A549 (cell line): ENCODE results near the gene RNF40. TPM values are rescaled to one million over a fixed set of nuclear protein-coding genes. Genes with fewer than 3 reads are reported as not detected.
"Not testable (repeated sequence)": the region's sequence is repeated elsewhere in the genome, so short reads cannot be mapped to it uniquely, and the experiment has no call there.

Experiments
- ATAC-seq, 2 experiments: fragments of 200-7000 bp in 1 of 2; fragments of >200 bp in 1 of 2; cut with Nextera tagmentation in 1 of 2; cut with Tn5 transposase in 1 of 2; 3 replicates each; pipeline versions ENCODE4 v1.8.0 to v1.9.1; 2018 to 2020; ENCODE audit warnings: mild to moderate bottlenecking in 1 of 2, moderate library complexity in 1 of 2
- CTCF ChIA-PET: fragments of 300-600 bp; sonication (Branson Sonifier 250); formaldehyde crosslinking; extraction: SDS; loops from one replicate; lab custom pipeline; 2021; ENCODE audit warnings: antibody characterized with exemption, inconsistent platforms; lab: Yijun Ruan, JAX
- POLR2A ChIA-PET: fragments of 350-600 bp; formaldehyde crosslinking; extraction: SDS; loops from one replicate; lab custom pipeline; 2021; ENCODE audit warnings: antibody characterized with exemption, inconsistent platforms; lab: Yijun Ruan, JAX
- DNase-seq, 2 experiments: peaks; one replicate each; pipeline versions ENCODE4 v3.0.0 to v3.0.0-alpha.2; 2011 to 2016; ENCODE audit warnings: low read depth in 1 of 2, low spot score in 1 of 2
- FAIRE-seq: peaks from 2 replicates; lab custom pipeline; 2011; peaks lifted over from hg19 to GRCh38; lab: Jason Lieb, UNC
- H3K27ac ChIP-seq, 2 experiments: fragments of >200 bp; sonication (Bioruptor Twin); formaldehyde crosslinking; 3 replicates each; pipeline ENCODE4 v1.5.1; 2016 to 2017
- H3K4me1 ChIP-seq: fragments of >200 bp; sonication (Bioruptor Twin); formaldehyde crosslinking; 3 replicates; pipeline ENCODE4 v1.6.1; 2016
- H3K4me2 ChIP-seq: fragments of >200 bp; sonication (Bioruptor Twin); formaldehyde crosslinking; 3 replicates; pipeline ENCODE4 v1.6.1; 2016
- H3K4me3 ChIP-seq: fragments of >200 bp; sonication (Bioruptor Twin); formaldehyde crosslinking; 3 replicates; pipeline ENCODE4 v1.5.1; 2016
- H3K9me3 ChIP-seq: fragments of >200 bp; sonication (Bioruptor Twin); formaldehyde crosslinking; 3 replicates; pipeline ENCODE4 v1.6.1; 2016
- CBX2 ChIP-seq: fragments of 200-600 bp; sonication (generic); IDR thresholded peaks from 2 replicates; pipeline ENCODE4 v1.6.1; 2016; ENCODE audit warnings: low read depth, mild to moderate bottlenecking, borderline replicate concordance
- CBX8 ChIP-seq: fragments of 200-600 bp; sonication (generic); IDR thresholded peaks from 2 replicates; pipeline ENCODE4 v1.6.1; 2016
- CHD4 ChIP-seq: fragments of 200-600 bp; sonication (generic); IDR thresholded peaks from 2 replicates; pipeline ENCODE4 v1.6.1; 2016; ENCODE audit warnings: antibody characterized with exemption, mild to moderate bottlenecking, borderline replicate concordance
- EHF ChIP-seq: fragments of 250-450 bp; sonication (Bioruptor Pico); IDR thresholded peaks from 2 replicates; pipeline ENCODE4 v1.5.0; 2020; ENCODE audit warnings: mild to moderate bottlenecking
- EHMT2 ChIP-seq: fragments of 200-600 bp; sonication (generic); IDR thresholded peaks from 2 replicates; pipeline ENCODE4 v1.6.1; 2016; ENCODE audit warnings: antibody characterized with exemption, low read depth, mild to moderate bottlenecking, moderate library complexity
- ELK1 ChIP-seq: fragments of 150-350 bp; IDR thresholded peaks from 2 replicates; pipeline ENCODE4 v1.6.1; 2014; ENCODE audit warnings: low read depth, mild to moderate bottlenecking, low read length
- EP300 ChIP-seq, 2 experiments: fragments of >200 bp; sonication (Bioruptor Twin); formaldehyde crosslinking; IDR thresholded peaks; 2 replicates in 1 of 2; 3 replicates in 1 of 2; pipeline ENCODE4 v1.6.1; 2016 to 2017
- HDAC2 ChIP-seq: fragments of 200-600 bp; sonication (generic); IDR thresholded peaks from 2 replicates; pipeline ENCODE4 v1.6.1; 2016
- HOXA7 ChIP-seq: fragments of 250-450 bp; sonication (Bioruptor Pico); IDR thresholded peaks from 2 replicates; pipeline ENCODE4 v1.5.0; 2020; ENCODE audit warnings: mild to moderate bottlenecking, moderate library complexity
- HOXB5 ChIP-seq: fragments of 250-450 bp; sonication (Bioruptor Pico); IDR thresholded peaks from 2 replicates; pipeline ENCODE4 v1.5.0; 2020; ENCODE audit warnings: mild to moderate bottlenecking, moderate library complexity
- NPAS2 ChIP-seq: fragments of 250-450 bp; sonication (Bioruptor Pico); IDR thresholded peaks from 2 replicates; pipeline ENCODE4 v1.8.0; 2022; ENCODE audit warnings: mild to moderate bottlenecking, moderate library complexity, borderline replicate concordance
- RARB ChIP-seq: fragments of 250-450 bp; sonication (Bioruptor Pico); IDR thresholded peaks from 2 replicates; pipeline ENCODE4 v1.8.0; 2021; ENCODE audit warnings: mild to moderate bottlenecking, moderate library complexity
- RFX5 ChIP-seq: fragments of 450-650 bp; IDR thresholded peaks from 2 replicates; pipeline ENCODE4 v1.7.1; 2014; ENCODE audit warnings: antibody characterized with exemption, mild to moderate bottlenecking, moderate library complexity
- RNF2 ChIP-seq: fragments of 200-600 bp; sonication (generic); IDR thresholded peaks from 2 replicates; pipeline ENCODE4 v1.6.1; 2016; ENCODE audit warnings: low read depth, mild to moderate bottlenecking, antibody characterized with exemption, moderate library complexity, borderline replicate concordance
- TP53 ChIP-seq: fragments of 250-450 bp; sonication (Bioruptor Pico); IDR thresholded peaks from 2 replicates; pipeline ENCODE4 v1.5.0; 2021; ENCODE audit warnings: mild to moderate bottlenecking, moderate library complexity
- ZSCAN20 ChIP-seq: fragments of 250-450 bp; sonication (Bioruptor Pico); IDR thresholded peaks from 2 replicates; pipeline ENCODE4 v1.8.0; 2022; ENCODE audit warnings: mild to moderate bottlenecking, moderate library complexity
- WGBS: methylation state at CpG from one replicate; pipeline ENCODE4 v1.1.6; 2017; ENCODE audit errors: missing lambda C conversion rate; 5-methylcytosine and 5-hydroxymethylcytosine counted together
- polyA plus RNA-seq, 4 experiments: library from polyadenylated mRNA; depleted of rRNA in 3 of 4; stranded (reverse); fragments of >200 nt; fragmentation: RNase III in 1 of 4; extraction: RNeasy Plus Mini Kit Qiagen cat#74134 plus additional on column Dnase treatment in 1 of 4; gene quantifications; 2 replicates in 3 of 4; 3 replicates in 1 of 4; pipeline ENCODE4 v1.2.3, GENCODE V29; 2011 to 2017
- TF ChIP-seq, protein P1 (sequence below): IDR thresholded peaks from 2 replicates; pipeline ENCODE4 v1.6.1; 2012
- TF ChIP-seq, protein P2 (sequence below): fragments of 450-650 bp; IDR thresholded peaks from 2 replicates; pipeline ENCODE4 v1.6.1; 2014; ENCODE audit warnings: antibody characterized with exemption
- TF ChIP-seq, protein P3 (sequence below): fragments of 200-600 bp; sonication (generic); IDR thresholded peaks from 2 replicates; pipeline ENCODE4 v1.6.1; 2016; ENCODE audit warnings: antibody characterized with exemption, mild to moderate bottlenecking, moderate library complexity

RNF40 gene
- polyA plus RNA-seq, 2 of the 4 experiments (the other 2 are of a cell fraction): 66.1 to 69.9 TPM

GRCh38 chr16:30808146-30808545 is 46.0 kb downstream of the RNF40 start:
- no peak overlapping the region for H3K4me2 ChIP-seq
- no peak for ATAC-seq
- TF ChIP-seq EHF (CRISPR knock-in tag) (no peak), CBX8 (no peak)
- TF ChIP-seq, protein P1, sequence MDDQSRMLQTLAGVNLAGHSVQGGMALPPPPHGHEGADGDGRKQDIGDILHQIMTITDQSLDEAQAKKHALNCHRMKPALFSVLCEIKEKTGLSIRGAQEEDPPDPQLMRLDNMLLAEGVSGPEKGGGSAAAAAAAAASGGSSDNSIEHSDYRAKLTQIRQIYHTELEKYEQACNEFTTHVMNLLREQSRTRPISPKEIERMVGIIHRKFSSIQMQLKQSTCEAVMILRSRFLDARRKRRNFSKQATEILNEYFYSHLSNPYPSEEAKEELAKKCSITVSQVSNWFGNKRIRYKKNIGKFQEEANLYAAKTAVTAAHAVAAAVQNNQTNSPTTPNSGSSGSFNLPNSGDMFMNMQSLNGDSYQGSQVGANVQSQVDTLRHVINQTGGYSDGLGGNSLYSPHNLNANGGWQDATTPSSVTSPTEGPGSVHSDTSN: no peak
- ChIA-PET CTCF (interaction anchor here (0.6 to 1.7 kb wide), 5 partner anchors 11 to 129 kb away, joined by 3 to 4 read pairs (median 4); no protein-coding TSS in a partner anchor), POLR2A (no interaction called here)
- FAIRE-seq: no peak
- peaks cover 8% of the 10 kb centered on the region; the same call in 1 of the 3 replicates for H3K4me1 ChIP-seq
- whole genome bisulfite sequencing: 94% methylated on average over 5 of the region's 5 CpGs
- no peak overlapping the region for H3K27ac ChIP-seq
- no peak overlapping the region for H3K4me3 ChIP-seq
- no peak for DNase-seq
- no peaks in the 10 kb centered on the region for H3K9me3 ChIP-seq

GRCh38 chr16:30808890-30809426 is 46.8 kb downstream of the RNF40 start:
- FAIRE-seq, H3K27ac ChIP-seq, ATAC-seq, H3K4me2 ChIP-seq, DNase-seq, H3K4me3 ChIP-seq, POLR2A ChIA-PET, H3K9me3 ChIP-seq: not testable (repeated sequence)
- peaks cover 15% of the 10 kb centered on the region for H3K4me1 ChIP-seq
- CTCF ChIA-PET: interaction anchor here (1.1 to 1.7 kb wide), 3 partner anchors 12 to 63 kb away, joined by 3 to 4 read pairs (median 4); no protein-coding TSS in a partner anchor
- 62% methylated on average over 5 of the region's 5 CpGs for WGBS

- H3K9me3 ChIP-seq, ATAC-seq, DNase-seq, H3K4me3 ChIP-seq, POLR2A ChIA-PET, FAIRE-seq, H3K4me2 ChIP-seq, H3K27ac ChIP-seq: not testable (repeated sequence)
- H3K4me1 ChIP-seq: peaks cover 16% of the 10 kb centered on the region
- CTCF ChIA-PET: interaction anchor here (0.6 to 1.7 kb wide), 2 partner anchors 35 to 45 kb away, joined by 4 read pairs; no protein-coding TSS in a partner anchor
- WGBS: 68% methylated on average over 5 of the region's 5 CpGs
These were observed 47.6 kb downstream of the RNF40 start for GRCh38 chr16:30809675-30810074.

GRCh38 chr16:30813821-30814189 is 51.7 kb downstream of the RNF40 start:
- ATAC-seq (no peak; a peak in 1 of 6 replicates), DNase-seq (no peak), FAIRE-seq (no peak)
- H3K4me1 ChIP-seq: peaks cover 7% of the 10 kb centered on the region
- peak overlapping the region; percentile 94 for H3K4me2 ChIP-seq
- POLR2A ChIA-PET: interaction anchor here (1.0 to 2.1 kb wide), 6 partner anchors 8 to 66 kb away, joined by 3 to 34 read pairs (median 6); no protein-coding TSS in a partner anchor
- H3K4me3 ChIP-seq: peak overlapping the region; percentile 52
- 81% methylated on average over 3 of the region's 3 CpGs for whole genome bisulfite sequencing
- H3K9me3 ChIP-seq: no peaks in the 10 kb centered on the region
- peak overlapping the region; percentile 91 to 94 for H3K27ac ChIP-seq
- no peak for TF ChIP-seq ELK1
- TF ChIP-seq, protein P1: no peak
- TF ChIP-seq HOXB5 (CRISPR knock-in tag): no peak
- no peak for TF ChIP-seq ZSCAN20 (CRISPR knock-in tag)
- TF ChIP-seq RFX5: no peak
- no peak for TF ChIP-seq CHD4
- no peak for TF ChIP-seq HDAC2
- no peak for TF ChIP-seq HOXA7 (CRISPR knock-in tag)
- TF ChIP-seq EHMT2: no peak
- TF ChIP-seq, protein P2, sequence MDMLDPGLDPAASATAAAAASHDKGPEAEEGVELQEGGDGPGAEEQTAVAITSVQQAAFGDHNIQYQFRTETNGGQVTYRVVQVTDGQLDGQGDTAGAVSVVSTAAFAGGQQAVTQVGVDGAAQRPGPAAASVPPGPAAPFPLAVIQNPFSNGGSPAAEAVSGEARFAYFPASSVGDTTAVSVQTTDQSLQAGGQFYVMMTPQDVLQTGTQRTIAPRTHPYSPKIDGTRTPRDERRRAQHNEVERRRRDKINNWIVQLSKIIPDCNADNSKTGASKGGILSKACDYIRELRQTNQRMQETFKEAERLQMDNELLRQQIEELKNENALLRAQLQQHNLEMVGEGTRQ: no peak
- TF ChIP-seq, protein P3, sequence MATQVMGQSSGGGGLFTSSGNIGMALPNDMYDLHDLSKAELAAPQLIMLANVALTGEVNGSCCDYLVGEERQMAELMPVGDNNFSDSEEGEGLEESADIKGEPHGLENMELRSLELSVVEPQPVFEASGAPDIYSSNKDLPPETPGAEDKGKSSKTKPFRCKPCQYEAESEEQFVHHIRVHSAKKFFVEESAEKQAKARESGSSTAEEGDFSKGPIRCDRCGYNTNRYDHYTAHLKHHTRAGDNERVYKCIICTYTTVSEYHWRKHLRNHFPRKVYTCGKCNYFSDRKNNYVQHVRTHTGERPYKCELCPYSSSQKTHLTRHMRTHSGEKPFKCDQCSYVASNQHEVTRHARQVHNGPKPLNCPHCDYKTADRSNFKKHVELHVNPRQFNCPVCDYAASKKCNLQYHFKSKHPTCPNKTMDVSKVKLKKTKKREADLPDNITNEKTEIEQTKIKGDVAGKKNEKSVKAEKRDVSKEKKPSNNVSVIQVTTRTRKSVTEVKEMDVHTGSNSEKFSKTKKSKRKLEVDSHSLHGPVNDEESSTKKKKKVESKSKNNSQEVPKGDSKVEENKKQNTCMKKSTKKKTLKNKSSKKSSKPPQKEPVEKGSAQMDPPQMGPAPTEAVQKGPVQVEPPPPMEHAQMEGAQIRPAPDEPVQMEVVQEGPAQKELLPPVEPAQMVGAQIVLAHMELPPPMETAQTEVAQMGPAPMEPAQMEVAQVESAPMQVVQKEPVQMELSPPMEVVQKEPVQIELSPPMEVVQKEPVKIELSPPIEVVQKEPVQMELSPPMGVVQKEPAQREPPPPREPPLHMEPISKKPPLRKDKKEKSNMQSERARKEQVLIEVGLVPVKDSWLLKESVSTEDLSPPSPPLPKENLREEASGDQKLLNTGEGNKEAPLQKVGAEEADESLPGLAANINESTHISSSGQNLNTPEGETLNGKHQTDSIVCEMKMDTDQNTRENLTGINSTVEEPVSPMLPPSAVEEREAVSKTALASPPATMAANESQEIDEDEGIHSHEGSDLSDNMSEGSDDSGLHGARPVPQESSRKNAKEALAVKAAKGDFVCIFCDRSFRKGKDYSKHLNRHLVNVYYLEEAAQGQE: no peak
- TF ChIP-seq NPAS2 (CRISPR knock-in tag): no peak
- TF ChIP-seq CBX2: no peak
- no peak for TF ChIP-seq EHF (CRISPR knock-in tag)
- no peak for TF ChIP-seq EP300 (IDR thresholded peaks at IDR 0.05)
- no peak for TF ChIP-seq RARB (CRISPR knock-in tag)
- no peak for TF ChIP-seq TP53 (CRISPR knock-in tag)
- TF ChIP-seq RNF2: no peak
- CTCF ChIA-PET: interaction anchor here (0.6 to 4.4 kb wide), 23 partner anchors 10 to 171 kb away, joined by 3 to 41 read pairs (median 8); partner anchors contain the start of genes CTF1, HSD3B7 and PHKG2
